Neural crest cell (in vitro differentiated cells): ENCODE data around the gene CIAO2B. TPM values are rescaled to one million over a fixed set of nuclear protein-coding genes. Genes with fewer than 3 reads are reported as not detected.

ENCODE experiments used
- DNase-seq: peaks from one replicate; pipeline ENCODE4 v3.0.0; 2021; ENCODE audit warnings: low read depth, mixed read lengths, low spot score
- H3K27ac Mint-ChIP-seq: one replicate; pipeline ENCODE4 v1.8.0; 2021; ENCODE audit warnings: mild to moderate bottlenecking, mixed read lengths; ENCODE audit not compliant: unreplicated experiment
- H3K27me3 Mint-ChIP-seq: 2 replicates; pipeline ENCODE4 v1.8.0; 2021; ENCODE audit warnings: low read depth, mild to moderate bottlenecking, mixed read lengths
- H3K36me3 Mint-ChIP-seq: 2 replicates; pipeline ENCODE4 v1.8.0; 2021; ENCODE audit warnings: low read depth, mild to moderate bottlenecking, mixed read lengths
- H3K4me1 Mint-ChIP-seq: 2 replicates; pipeline ENCODE4 v1.8.0; 2021; ENCODE audit warnings: mixed read lengths
- H3K4me3 Mint-ChIP-seq: one replicate; pipeline ENCODE4 v1.8.0; 2021; ENCODE audit warnings: mild to moderate bottlenecking, mixed read lengths
- H3K9me3 Mint-ChIP-seq: 2 replicates; pipeline ENCODE4 v1.8.0; 2021; ENCODE audit warnings: mixed read lengths
- CTCF ChIP-seq: fragments of 200-600 bp; sonication (generic); conservative IDR thresholded peaks from 2 replicates; pipeline ENCODE4 v1.5.0; 2021; ENCODE audit warnings: antibody characterized with exemption, mild to moderate bottlenecking
- total RNA-seq: library from RNA; stranded (reverse); gene quantifications from 2 replicates; pipeline ENCODE4 v1.2.1, GENCODE V29; 2021

The CIAO2B gene
- total RNA-seq, 1 donor from 2014 or later, result 73.8 TPM

GRCh38 chr16:66888647-66889615 is 45.3 kb downstream of the CIAO2B start:
- no peak overlapping the region for H3K27ac Mint-ChIP-seq
- no peaks in the 10 kb centered on the region for H3K9me3 Mint-ChIP-seq
- no peak for TF ChIP-seq CTCF
- no peak overlapping the region for H3K4me3 Mint-ChIP-seq
- no peaks in the 10 kb centered on the region for H3K27me3 Mint-ChIP-seq
- H3K36me3 Mint-ChIP-seq, result no peaks in the 10 kb centered on the region
- no peak for DNase-seq
- no peaks in the 10 kb centered on the region for H3K4me1 Mint-ChIP-seq

GRCh38 chr16:66886914-66887313 is 47.3 kb downstream of the CIAO2B start:
- H3K36me3 Mint-ChIP-seq, result no peaks in the 10 kb centered on the region
- no peak for TF ChIP-seq CTCF
- no peak for DNase-seq
- peaks cover 2% of the 10 kb centered on the region for H3K4me1 Mint-ChIP-seq
- no peak overlapping the region for H3K4me3 Mint-ChIP-seq
- no peaks in the 10 kb centered on the region for H3K9me3 Mint-ChIP-seq
- H3K27me3 Mint-ChIP-seq, result no peaks in the 10 kb centered on the region
- no peak overlapping the region for H3K27ac Mint-ChIP-seq

- Mint-ChIP-seq H3K27ac (no peak overlapping the region), H3K4me3 (no peak overlapping the region), H3K27me3 (no peaks in the 10 kb centered on the region), H3K9me3 (no peaks in the 10 kb centered on the region), H3K4me1 (peaks cover 7% of the 10 kb centered on the region), H3K36me3 (no peaks in the 10 kb centered on the region)
- TF ChIP-seq CTCF, result no peak
- DNase-seq, result no peak
These were observed 47.9 kb downstream of the CIAO2B start for GRCh38 chr16:66886321-66886720.

- H3K36me3 Mint-ChIP-seq, result no peaks in the 10 kb centered on the region
- no peaks in the 10 kb centered on the region for H3K9me3 Mint-ChIP-seq
- no peak for DNase-seq
- no peaks in the 10 kb centered on the region for H3K27me3 Mint-ChIP-seq
- no peak overlapping the region for H3K27ac Mint-ChIP-seq
- H3K4me3 Mint-ChIP-seq, result no peak overlapping the region
- peaks cover 8% of the 10 kb centered on the region for H3K4me1 Mint-ChIP-seq
- TF ChIP-seq CTCF, result no peak
These were observed 48.7 kb downstream of the CIAO2B start for GRCh38 chr16:66885491-66885890.

- no peaks in the 10 kb centered on the region for H3K9me3 Mint-ChIP-seq
- no peak for DNase-seq
- H3K4me3 Mint-ChIP-seq, result peak overlapping the region; percentile 64
- TF ChIP-seq CTCF, result no peak
- no peak overlapping the region for H3K27ac Mint-ChIP-seq
- peaks cover 29% of the 10 kb centered on the region for H3K4me1 Mint-ChIP-seq
- H3K27me3 Mint-ChIP-seq, result no peaks in the 10 kb centered on the region
- H3K36me3 Mint-ChIP-seq, result no peaks in the 10 kb centered on the region
These were observed 51.5 kb downstream of the CIAO2B start for GRCh38 chr16:66882702-66883101.

Other genes starting within 250 kb of the CIAO2B start
- 31.7 and 32.5 TPM in 2 replicates for gene CMTM4, start 237.7 kb downstream of the CIAO2B start, total RNA-seq
- 125 and 127 TPM in 2 replicates for gene DYNC1LI2, start 182.8 kb downstream of the CIAO2B start, total RNA-seq
- 0.25 and 0.26 TPM in 2 replicates for gene TERB1, start 132.8 kb downstream of the CIAO2B start, total RNA-seq
- gene NAE1, start 103.4 kb downstream of the CIAO2B start, total RNA-seq, result 156 TPM in 2 replicates
- gene CA7, start 90.0 kb downstream of the CIAO2B start, total RNA-seq, result not detected in 2 replicates
- gene PDP2, start 53.9 kb downstream of the CIAO2B start, total RNA-seq, result 18.0 and 22.7 TPM in 2 replicates
- not detected in 2 replicates for gene CDH16, start 15.5 kb downstream of the CIAO2B start, total RNA-seq
- 0.20 and 0.54 TPM in 2 replicates for gene RRAD, start 8.9 kb downstream of the CIAO2B start, total RNA-seq
- gene CES2, start 1.1 kb upstream of the CIAO2B start, total RNA-seq, result 50.1 and 52.5 TPM in 2 replicates
- gene CES3, start 26.9 kb upstream of the CIAO2B start, total RNA-seq, result 2.4 and 3.2 TPM in 2 replicates
- gene CES4A, start 54.2 kb upstream of the CIAO2B start, total RNA-seq, result 1.8 TPM in 2 replicates
- gene CBFB, start 94.7 kb upstream of the CIAO2B start, total RNA-seq, result 106 TPM in 2 replicates
- 24.9 and 25.5 TPM in 2 replicates for gene PHAF1, start 175.5 kb upstream of the CIAO2B start, total RNA-seq
- 4.5 and 5.1 TPM in 2 replicates for gene B3GNT9, start 216.6 kb upstream of the CIAO2B start, total RNA-seq
- gene TRADD, start 225.5 kb upstream of the CIAO2B start, total RNA-seq, result 0.68 and 0.70 TPM in 2 replicates
- 0.44 TPM in 1 of 2 replicates, not detected in the other for gene FBXL8, start 225.6 kb upstream of the CIAO2B start, total RNA-seq
- gene HSF4, start 230.3 kb upstream of the CIAO2B start, total RNA-seq, result 1.3 TPM in 1 of 2 replicates, not detected in the other
- gene NOL3, start 236.1 kb upstream of the CIAO2B start, total RNA-seq, result 4.5 and 5.8 TPM in 2 replicates
- 90.9 and 97.7 TPM in 2 replicates for gene MATCAP1, start 249.6 kb upstream of the CIAO2B start, total RNA-seq